HepG2 (cell line): ENCODE results near the gene VARS2. TPM values are rescaled to one million over a fixed set of nuclear protein-coding genes. Genes with fewer than 3 reads are reported as not detected.

Experiments
- EEA1 ChIP-seq: sonication (generic); formaldehyde crosslinking; IDR thresholded peaks from 2 replicates; pipeline ENCODE4 v1.5.1; 2020; ENCODE audit warnings: mild to moderate bottlenecking, missing genetic modification reagents, borderline replicate concordance
- FOXO4 ChIP-seq: sonication (generic); formaldehyde crosslinking; conservative IDR thresholded peaks from 2 replicates; pipeline ENCODE4 v1.8.1; 2023; ENCODE audit warnings: missing genetic modification reagents
- GLMP ChIP-seq: sonication (generic); formaldehyde crosslinking; IDR thresholded peaks from 2 replicates; pipeline ENCODE4 v1.9.0; 2021; ENCODE audit warnings: missing genetic modification reagents, mild to moderate bottlenecking, borderline replicate concordance
- HINFP ChIP-seq: sonication (generic); formaldehyde crosslinking; IDR thresholded peaks from 2 replicates; pipeline ENCODE4 v1.4.0; 2020; ENCODE audit warnings: low read depth, mild to moderate bottlenecking, missing genetic modification reagents
- IKZF4 ChIP-seq: sonication (generic); formaldehyde crosslinking; IDR thresholded peaks from 2 replicates; pipeline ENCODE4 v1.5.1; 2020; ENCODE audit warnings: borderline replicate concordance, mild to moderate bottlenecking, low read depth, missing genetic modification reagents; ENCODE audit errors: not compliant biosample characterization
- MED13 ChIP-seq: sonication (generic); formaldehyde crosslinking; IDR thresholded peaks from 2 replicates; pipeline ENCODE4 v1.5.0; 2020; ENCODE audit warnings: missing genetic modification reagents
- MYC ChIP-seq: sonication (generic); formaldehyde crosslinking; IDR thresholded peaks from 2 replicates; pipeline ENCODE4 v1.9.0; 2021; ENCODE audit warnings: missing genetic modification reagents, borderline replicate concordance
- PHF20 ChIP-seq: sonication (generic); formaldehyde crosslinking; IDR thresholded peaks from 2 replicates; pipeline ENCODE4 v1.5.0; 2020; ENCODE audit warnings: mild to moderate bottlenecking, missing genetic modification reagents
- TCF7 ChIP-seq: sonication (generic); IDR thresholded peaks from 2 replicates; pipeline ENCODE4 v1.6.1; 2016; ENCODE audit warnings: antibody characterized with exemption, low read depth
- TFDP1 ChIP-seq: IDR thresholded peaks from 2 replicates; pipeline ENCODE4 v1.6.1; 2016; ENCODE audit warnings: missing compliant biosample characterization, missing genetic modification reagents, borderline replicate concordance
- ZBTB7A ChIP-seq: sonication (generic); formaldehyde crosslinking; IDR thresholded peaks from 2 replicates; pipeline ENCODE4 v1.8.0; 2022; ENCODE audit warnings: mild to moderate bottlenecking, missing genetic modification reagents
- ZNF142 ChIP-seq: sonication (generic); formaldehyde crosslinking; IDR thresholded peaks from 2 replicates; pipeline ENCODE4 v1.4.0; 2020; ENCODE audit warnings: missing genetic modification reagents
- ZNF17 ChIP-seq: sonication (generic); formaldehyde crosslinking; IDR thresholded peaks from 2 replicates; pipeline ENCODE4 v1.5.0; 2020; ENCODE audit warnings: mild to moderate bottlenecking, missing genetic modification reagents
- ZNF24 ChIP-seq: fragments of 450-650 bp; IDR thresholded peaks from 2 replicates; pipeline ENCODE4 v1.6.1; 2017; ENCODE audit warnings: antibody characterized with exemption, mild to moderate bottlenecking
- ZNF781 ChIP-seq: sonication (generic); formaldehyde crosslinking; IDR thresholded peaks from 2 replicates; pipeline ENCODE4 v1.5.1; 2020; ENCODE audit warnings: borderline replicate concordance, mild to moderate bottlenecking, missing genetic modification reagents; ENCODE audit errors: not compliant biosample characterization
- ZNF879 ChIP-seq: sonication (generic); formaldehyde crosslinking; IDR thresholded peaks from 2 replicates; pipeline ENCODE4 v1.8.1; 2023; ENCODE audit warnings: missing genetic modification reagents
- ZSCAN22 ChIP-seq: sonication (generic); formaldehyde crosslinking; IDR thresholded peaks from 2 replicates; pipeline ENCODE4 v1.4.0; 2020; ENCODE audit warnings: mild to moderate bottlenecking, missing genetic modification reagents
- polyA plus RNA-seq, 8 experiments: library from polyadenylated mRNA; depleted of rRNA in 3 of 8; stranded (reverse) in 7 of 8; unstranded in 1 of 8; fragments of >200 nt; fragmentation: Illumina TruSeq in 4 of 8; extraction: Trizol in 4 of 8; gene quantifications; 2 replicates each; pipeline versions ENCODE4 v1.2.1 to v1.2.3, GENCODE V29; 2011 to 2016; ENCODE audit warnings: low read depth in 4 of 8, missing spikeins in 1 of 8, mixed read lengths in 1 of 8; ENCODE audit not compliant: insufficient read depth in 1 of 8
- total RNA-seq, 5 experiments: library from RNA; depleted of rRNA; stranded (reverse); fragments of >200 nt; fragmentation: Illumina TruSeq; extraction: Trizol; gene quantifications; 2 replicates each; pipeline ENCODE4 v1.2.3, GENCODE V29; 2016; ENCODE audit warnings: low read depth in 1 of 5

Gene VARS2
- total and polyA plus RNA-seq, 2 of the 13 experiments (the other 11 are each of a cell fraction or from before 2014, with no cell fraction given) = 61.8 to 71.8 TPM

GRCh38 chr6:30914076-30914853 is at the start of gene VARS2 (continued):
- peak; percentile 89 for TF ChIP-seq ZNF142 (CRISPR knock-in tag)
- peak; percentile 95 for TF ChIP-seq ZNF781 (CRISPR knock-in tag)
- peak; percentile 97 for TF ChIP-seq MYC (CRISPR knock-in tag)
- TF ChIP-seq IKZF4 (CRISPR knock-in tag) = peak; percentile 90
- no peak for TF ChIP-seq ZSCAN22 (CRISPR knock-in tag)
- no peak for TF ChIP-seq TCF7
- peak; percentile 92 for TF ChIP-seq PHF20 (CRISPR knock-in tag)
- TF ChIP-seq FOXO4 = 0 out of 2 replicates have a peak, but pooled peaks have one; percentile 91
- TF ChIP-seq TFDP1 (CRISPR knock-in tag) = peak; percentile 89; the same call in 1 of the 2 replicates
- peak; percentile 93 for TF ChIP-seq EEA1 (CRISPR knock-in tag)
- TF ChIP-seq ZNF24 = no peak
- peak; percentile 39 for TF ChIP-seq HINFP (CRISPR knock-in tag)
- TF ChIP-seq ZNF17 (CRISPR knock-in tag) = no peak
- peak; percentile 82 for TF ChIP-seq ZBTB7A (CRISPR knock-in tag)
- TF ChIP-seq MED13 = peak; percentile 79
- peak; percentile 32; the same call in 1 of the 2 replicates for TF ChIP-seq ZNF879
- no peak for TF ChIP-seq GLMP (CRISPR knock-in tag)
